ENCODE measurements around the gene CHRNE. TPM values are rescaled to one million over a fixed set of nuclear protein-coding genes. Genes with fewer than 3 reads are reported as not detected.

Gene CHRNE
- total and polyA plus RNA-seq, 2 of the 13 experiments (the other 11 are each of a cell fraction or from before 2014, with no cell fraction given) = 0.53 to 0.59 TPM

- TF ChIP-seq ZXDC (CRISPR knock-in tag; IDR thresholded peaks at IDR 0.05) (no peak), KMT2A (CRISPR knock-in tag; IDR thresholded peaks at IDR 0.05) (no peak), ARID2 (CRISPR knock-in tag; IDR thresholded peaks at IDR 0.05; ENCODE audit: borderline replicate concordance) (no peak), HOXA9 (CRISPR knock-in tag; IDR thresholded peaks at IDR 0.05; ENCODE audit: borderline replicate concordance) (no peak), ASH2L (IDR thresholded peaks at IDR 0.05; ENCODE audit: insufficient read length, low read depth, low read length) (no peak), FOXA3 (CRISPR knock-in tag; IDR thresholded peaks at IDR 0.05) (0 out of 2 replicates have a peak, but pooled peaks have one; percentile 16), ZNF350 (CRISPR knock-in tag; IDR thresholded peaks at IDR 0.05; ENCODE audit: borderline replicate concordance, low read depth) (no peak; the same call in 1 of the 2 replicates), TFE3 (CRISPR knock-in tag; IDR thresholded peaks at IDR 0.05) (no peak), ZC3H4 (CRISPR knock-in tag; IDR thresholded peaks at IDR 0.05; ENCODE audit: borderline replicate concordance) (no peak), GTF3A (CRISPR knock-in tag; conservative IDR thresholded peaks at IDR 0.05) (no peak), ZNF572 (CRISPR knock-in tag; IDR thresholded peaks at IDR 0.05) (no peak), ARID4A (CRISPR knock-in tag; IDR thresholded peaks at IDR 0.05; ENCODE audit: borderline replicate concordance) (peak; percentile 32; the same call in 1 of the 2 replicates), AFF4 (CRISPR knock-in tag; IDR thresholded peaks at IDR 0.05) (no peak), ZNF576 (CRISPR knock-in tag; IDR thresholded peaks at IDR 0.05) (no peak)
Measured at GRCh38 chr17:4920351-4921048, 17.6 kb upstream of the CHRNE start (continued).
